Neuron (in vitro differentiated cells): ENCODE measurements around the gene DENND5A.

Experiments used
- H2AFZ ChIP-seq: one replicate; pipeline ENCODE4 v1.6.1; 2013; ENCODE audit warnings: low read depth, mild to moderate bottlenecking, inconsistent platforms, low read length, moderate library complexity
- H3K27me3 ChIP-seq: one replicate; pipeline ENCODE4 v1.6.1; 2013; ENCODE audit warnings: low read length; ENCODE audit not compliant: insufficient read depth
- H3K36me3 ChIP-seq: one replicate; pipeline ENCODE4 v1.6.1; 2013; ENCODE audit warnings: low read length; ENCODE audit not compliant: insufficient read depth
- H3K4me1 ChIP-seq: one replicate; pipeline ENCODE4 v1.6.1; 2013; ENCODE audit warnings: low read length; ENCODE audit not compliant: insufficient read depth
- H3K4me3 ChIP-seq: 2 replicates; pipeline ENCODE4 v1.5.1; 2013; ENCODE audit warnings: mild to moderate bottlenecking, low read length, moderate library complexity
- H3K9me3 ChIP-seq: one replicate; pipeline ENCODE4 v1.6.1; 2013; ENCODE audit warnings: low read length

Gene DENND5A

GRCh38 chr11:9265211-9266131 lies at the start of gene DENND5A:
Gene DENND5A (minus strand): TSS chr11:9265350. CDS start chr11:9265069, 281 bp downstream.
- peak within 1 kb of the TSS; percentile 66 for H3K4me3 ChIP-seq
- peak within 1 kb of the TSS; percentile 89 for H2AFZ ChIP-seq
- H3K9me3 ChIP-seq: no peaks in the 10 kb centered on the region

GRCh38 chr11:9314291-9315077 lies 49.3 kb upstream of the DENND5A start, which contains the start of gene TMEM41B:
Gene TMEM41B (minus strand): TSS chr11:9314593. CDS start chr11:9314441, 152 bp downstream.
- H3K9me3 ChIP-seq: no peaks in the 10 kb centered on the region
- H2AFZ ChIP-seq: peak within 1 kb of the TSS; percentile 87
- no peaks in the 10 kb centered on the region for H3K36me3 ChIP-seq
- H3K4me3 ChIP-seq: peak within 1 kb of the TSS; percentile 91
- H3K27me3 ChIP-seq: no peaks in the 10 kb centered on the region
- H3K4me1 ChIP-seq: peaks cover 13% of the 10 kb centered on the region

More at GRCh38 chr11:9265211-9266131, at the start of gene DENND5A:
- no peaks in the 10 kb centered on the region for H3K36me3 ChIP-seq
- H3K27me3 ChIP-seq: no peaks in the 10 kb centered on the region
- H3K4me1 ChIP-seq: peaks cover 9% of the 10 kb centered on the region

GRCh38 chr11:9313648-9314290 lies 48.6 kb upstream of the DENND5A start:
- Histone ChIP-seq H2AFZ (peak overlapping the region; percentile 87), H3K27me3 (no peaks in the 10 kb centered on the region), H3K4me1 (peaks cover 13% of the 10 kb centered on the region), H3K36me3 (no peaks in the 10 kb centered on the region), H3K4me3 (peak overlapping the region; percentile 91), H3K9me3 (no peaks in the 10 kb centered on the region)

- no peak overlapping the region for H2AFZ ChIP-seq
- no peaks in the 10 kb centered on the region for H3K9me3 ChIP-seq
- H3K4me3 ChIP-seq: no peak overlapping the region
- H3K4me1 ChIP-seq: peaks cover 13% of the 10 kb centered on the region
- H3K36me3 ChIP-seq: no peaks in the 10 kb centered on the region
- H3K27me3 ChIP-seq: no peaks in the 10 kb centered on the region
Observed at GRCh38 chr11:9310485-9311090, 45.4 kb upstream of the DENND5A start.

GRCh38 chr11:9304178-9304577 lies 39.0 kb upstream of the DENND5A start:
- no peaks in the 10 kb centered on the region for H3K27me3 ChIP-seq
- H3K4me1 ChIP-seq: no peaks in the 10 kb centered on the region
- no peak overlapping the region for H3K4me3 ChIP-seq
- H3K9me3 ChIP-seq: no peaks in the 10 kb centered on the region
- H2AFZ ChIP-seq: no peak overlapping the region
- peaks cover 4% of the 10 kb centered on the region for H3K36me3 ChIP-seq

GRCh38 chr11:9302448-9302847 lies 37.3 kb upstream of the DENND5A start:
- H3K4me1 ChIP-seq: no peaks in the 10 kb centered on the region
- H3K9me3 ChIP-seq: no peaks in the 10 kb centered on the region
- H2AFZ ChIP-seq: no peak overlapping the region
- H3K27me3 ChIP-seq: no peaks in the 10 kb centered on the region
- peaks cover 10% of the 10 kb centered on the region for H3K36me3 ChIP-seq
- H3K4me3 ChIP-seq: no peak overlapping the region

- Histone ChIP-seq H3K4me1 (no peaks in the 10 kb centered on the region), H3K9me3 (no peaks in the 10 kb centered on the region), H3K27me3 (no peaks in the 10 kb centered on the region), H2AFZ (no peak overlapping the region), H3K4me3 (no peak overlapping the region), H3K36me3 (peaks cover 14% of the 10 kb centered on the region)
Observed at GRCh38 chr11:9301720-9302119, 36.6 kb upstream of the DENND5A start.

- H2AFZ ChIP-seq: no peak overlapping the region
- no peak overlapping the region for H3K4me3 ChIP-seq
- H3K36me3 ChIP-seq: peaks cover 28% of the 10 kb centered on the region
- H3K9me3 ChIP-seq: no peaks in the 10 kb centered on the region
- H3K4me1 ChIP-seq: no peaks in the 10 kb centered on the region
- H3K27me3 ChIP-seq: no peaks in the 10 kb centered on the region
Observed at GRCh38 chr11:9293646-9294045, 28.5 kb upstream of the DENND5A start.

GRCh38 chr11:9285850-9286587 lies 20.9 kb upstream of the DENND5A start:
- no peak overlapping the region for H2AFZ ChIP-seq
- H3K36me3 ChIP-seq: peaks cover 20% of the 10 kb centered on the region
- no peaks in the 10 kb centered on the region for H3K4me1 ChIP-seq
- H3K9me3 ChIP-seq: no peaks in the 10 kb centered on the region
- H3K4me3 ChIP-seq: no peak overlapping the region
- H3K27me3 ChIP-seq: no peaks in the 10 kb centered on the region

- Histone ChIP-seq H3K4me1 (no peaks in the 10 kb centered on the region), H3K9me3 (no peaks in the 10 kb centered on the region), H3K27me3 (no peaks in the 10 kb centered on the region), H3K4me3 (no peak overlapping the region), H2AFZ (no peak overlapping the region), H3K36me3 (peaks cover 10% of the 10 kb centered on the region)
Observed at GRCh38 chr11:9280655-9281301, 15.6 kb upstream of the DENND5A start.

GRCh38 chr11:9277176-9277575 lies 12.0 kb upstream of the DENND5A start:
- Histone ChIP-seq H3K4me1 (no peaks in the 10 kb centered on the region), H3K36me3 (peaks cover 7% of the 10 kb centered on the region), H3K4me3 (no peak overlapping the region), H3K9me3 (no peaks in the 10 kb centered on the region), H2AFZ (no peak overlapping the region), H3K27me3 (no peaks in the 10 kb centered on the region)

- no peaks in the 10 kb centered on the region for H3K27me3 ChIP-seq
- H3K9me3 ChIP-seq: no peaks in the 10 kb centered on the region
- no peak overlapping the region for H2AFZ ChIP-seq
- peaks cover 7% of the 10 kb centered on the region for H3K36me3 ChIP-seq
- H3K4me1 ChIP-seq: no peaks in the 10 kb centered on the region
- H3K4me3 ChIP-seq: no peak overlapping the region
Observed at GRCh38 chr11:9276571-9276970, 11.4 kb upstream of the DENND5A start.
